Measurements from ENCODE around the gene TRAPPC2L. TPM values are rescaled to one million over a fixed set of nuclear protein-coding genes. Genes with fewer than 3 reads are reported as not detected.

TRAPPC2L gene
- total and polyA plus RNA-seq, 10 of the 15 experiments (the other 5 are each of a cell fraction or from before 2014, with no cell fraction given): 56.3 to 363 (median 118) TPM

GRCh38 chr16:88815901-88816589, 40.9 kb upstream of the TRAPPC2L start (continued):
- TF ChIP-seq CEBPZ (IDR thresholded peaks at IDR 0.05; ENCODE audit: low read depth, low read length): no peak
- no peak for TF ChIP-seq MEF2B (IDR thresholded peaks at IDR 0.05; ENCODE audit: partially characterized antibody, poor library complexity, severe bottlenecking)
- TF ChIP-seq ZBTB11 (CRISPR knock-in tag; IDR thresholded peaks at IDR 0.05): no peak

Data from GM12878 (cell line).